GM12878 (cell line): Measurements from ENCODE around the gene GPR173. TPM values are rescaled to one million over a fixed set of nuclear protein-coding genes. Genes with fewer than 3 reads are reported as not detected.

Experiments used
- ATAC-seq: fragments of 200-7000 bp; cut with Tn5 transposase; 3 replicates; pipeline ENCODE4 v1.9.1; 2020; ENCODE audit warnings: mild to moderate bottlenecking, moderate library complexity
- BruUV-seq: library from RNA; stranded (reverse); fragments of 400-500 nt; replicated peaks from 2 replicates; lab custom pipeline; 2021; lab: Mats Ljungman, UMichigan
- CTCF ChIA-PET: fragments of 300-600 bp; sonication (Branson Sonifier 250); formaldehyde crosslinking; extraction: SDS; loops from one replicate; lab custom pipeline; 2021; ENCODE audit warnings: inconsistent platforms; lab: Yijun Ruan, JAX
- POLR2A ChIA-PET: fragments of 350-600 bp; formaldehyde crosslinking; extraction: SDS; loops from one replicate; lab custom pipeline; 2021; ENCODE audit warnings: inconsistent platforms; lab: Charles Lee
- RAD21 ChIA-PET: fragments of 300-600 bp; sonication (Branson Sonifier 250); formaldehyde crosslinking; loops from one replicate; lab custom pipeline; 2023; ENCODE audit warnings: antibody characterized with exemption; ENCODE audit not compliant: unreplicated experiment; lab: Charles Lee
- SMC1A ChIA-PET: fragments of 300-600 bp; sonication (Branson Sonifier 250); formaldehyde crosslinking; loops from one replicate; lab custom pipeline; 2023; ENCODE audit not compliant: unreplicated experiment, uncharacterized antibody; lab: Charles Lee
- DNase-seq: peaks from one replicate; pipeline ENCODE4 v3.0.0-alpha.2; 2011; ENCODE audit warnings: low read depth, low spot score
- FAIRE-seq: peaks from 3 replicates; lab custom pipeline; 2011; peaks lifted over from hg19 to GRCh38; lab: Jason Lieb, UNC
- H2AFZ ChIP-seq: 2 replicates; pipeline ENCODE4 v1.6.0; 2011; ENCODE audit warnings: low read depth, low read length, control low read depth; ENCODE audit not compliant: control insufficient read depth
- H3K27ac ChIP-seq: 2 replicates; pipeline ENCODE4 v1.5.1; 2011; ENCODE audit warnings: control low read depth; ENCODE audit not compliant: control insufficient read depth, insufficient read depth
- H3K27me3 ChIP-seq, 2 experiments: replicated peaks in 1 of 2; 2 replicates each; pipeline versions ENCODE4 v1.6.0 to v1.6.1; 2011; ENCODE audit warnings: low read length in 1 of 2; ENCODE audit not compliant: control insufficient read depth in 2 of 2, insufficient read depth in 2 of 2
- H3K36me3 ChIP-seq, 2 experiments: 2 replicates each; pipeline ENCODE4 v1.5.1; 2011; ENCODE audit warnings: low read length in 1 of 2; ENCODE audit not compliant: control insufficient read depth in 2 of 2, insufficient read depth in 2 of 2
- H3K4me1 ChIP-seq: 2 replicates; pipeline ENCODE4 v1.6.1; 2011; ENCODE audit warnings: mild to moderate bottlenecking, low read length, moderate library complexity, mixed read lengths; ENCODE audit not compliant: control insufficient read depth, insufficient read depth
- H3K4me2 ChIP-seq: 2 replicates; pipeline ENCODE4 v1.6.0; 2011; ENCODE audit warnings: control low read depth; ENCODE audit not compliant: control insufficient read depth, insufficient read depth
- H3K4me3 ChIP-seq: fragments of 200-600 bp; sonication (generic); 2 replicates; pipeline ENCODE4 v1.5.1; 2016
- H3K79me2 ChIP-seq: 2 replicates; pipeline ENCODE4 v1.6.0; 2011; ENCODE audit warnings: low read length; ENCODE audit not compliant: control insufficient read depth, insufficient read depth
- H3K9ac ChIP-seq: 2 replicates; pipeline ENCODE4 v1.8.0; 2011; ENCODE audit warnings: low read length, control low read depth, mixed read lengths; ENCODE audit not compliant: control insufficient read depth, insufficient read depth
- H3K9me3 ChIP-seq: replicated peaks from 3 replicates; pipeline ENCODE4 v1.5.1; 2011; ENCODE audit warnings: mild to moderate bottlenecking, low read length; ENCODE audit not compliant: control insufficient read depth, insufficient read depth
- H4K20me1 ChIP-seq: 2 replicates; pipeline ENCODE4 v1.6.0; 2011; ENCODE audit not compliant: control insufficient read depth, insufficient read depth
- GABPA ChIP-seq: IDR thresholded peaks from 2 replicates; pipeline ENCODE4 v1.6.1; 2014; ENCODE audit warnings: antibody characterized with exemption, low read depth, mild to moderate bottlenecking, inconsistent platforms
- HDAC2 ChIP-seq: fragments of 200-600 bp; sonication (generic); IDR thresholded peaks from 2 replicates; pipeline ENCODE4 v1.6.1; 2017
- KLF5 ChIP-seq: fragments of 450-650 bp; IDR thresholded peaks from 2 replicates; pipeline ENCODE4 v1.6.1; 2014; ENCODE audit warnings: mild to moderate bottlenecking; ENCODE audit not compliant: partially characterized antibody
- NKRF ChIP-seq: fragments of 450-650 bp; conservative IDR thresholded peaks from 2 replicates; pipeline ENCODE4 v1.6.1; 2017; ENCODE audit warnings: mild to moderate bottlenecking, moderate library complexity
- NR2C2 ChIP-seq: IDR thresholded peaks from 2 replicates; pipeline ENCODE4 v1.6.1; 2011; ENCODE audit warnings: borderline replicate concordance, low read depth; ENCODE audit not compliant: control insufficient read depth, insufficient read length
- PAX8 ChIP-seq: fragments of 450-650 bp; IDR thresholded peaks from 2 replicates; pipeline ENCODE4 v1.6.1; 2017; ENCODE audit warnings: mild to moderate bottlenecking, moderate library complexity
- POLR2A ChIP-seq: IDR thresholded peaks from 2 replicates; pipeline ENCODE4 v1.6.1; 2011; ENCODE audit warnings: low read depth, mild to moderate bottlenecking, low read length
- SIX5 ChIP-seq: IDR thresholded peaks from 2 replicates; pipeline ENCODE4 v1.6.1; 2011; ENCODE audit warnings: mild to moderate bottlenecking, low read depth, low read length, moderate library complexity; ENCODE audit not compliant: severe bottlenecking
- SMC3 ChIP-seq: IDR thresholded peaks from 2 replicates; pipeline ENCODE4 v1.6.1; 2011; ENCODE audit warnings: low read length, improper control_type of control experiment, borderline replicate concordance
- SRF ChIP-seq, 2 experiments: IDR thresholded peaks; 2 replicates each; pipeline ENCODE4 v1.6.1; 2011; ENCODE audit warnings: low read depth in 2 of 2, low read length in 2 of 2, mild to moderate bottlenecking in 1 of 2, moderate library complexity in 1 of 2
- ZBTB11 ChIP-seq: fragments of 450-650 bp; formaldehyde crosslinking; IDR thresholded peaks from 2 replicates; pipeline ENCODE4 v1.5.0; 2022; ENCODE audit warnings: mild to moderate bottlenecking, missing genetic modification characterization
- ZNF24 ChIP-seq: fragments of 450-650 bp; IDR thresholded peaks from 2 replicates; pipeline ENCODE4 v1.6.1; 2017; ENCODE audit warnings: antibody characterized with exemption, mild to moderate bottlenecking
- ZNF622 ChIP-seq: fragments of 450-650 bp; IDR thresholded peaks from 2 replicates; pipeline ENCODE4 v1.6.1; 2017; ENCODE audit warnings: mild to moderate bottlenecking, inconsistent platforms
- WGBS: methylation state at CpG from one replicate; pipeline ENCODE4 v1.1.6; 2016; ENCODE audit warnings: low lambda C conversion rate; ENCODE audit not compliant: insufficient replicate concordance, insufficient coverage; ENCODE audit errors: missing lambda C conversion rate; 5-methylcytosine and 5-hydroxymethylcytosine counted together
- in situ Hi-C: fragments of 300-500 bp; cut with MboI; formaldehyde crosslinking; loops from 9 replicates; pipeline ENCODE4 v1.14.3; 2018; ENCODE audit warnings: mixed read lengths
- intact Hi-C: fragments of 100-400 bp; cut with micrococcal nuclease; formaldehyde crosslinking; loops from one replicate; pipeline ENCODE4 v1.14.2; 2022; ENCODE audit not compliant: unreplicated experiment
- polyA plus RNA-seq, 11 experiments: library from polyadenylated mRNA; depleted of rRNA in 4 of 11; unstranded in 6 of 11; stranded (reverse) in 5 of 11; fragments of >200 nt; fragmentation: Nextera tagmentation in 4 of 11; fragmentation: Illumina TruSeq in 1 of 11; extraction: Ambion mirVana in 4 of 11; extraction: Trizol in 1 of 11; gene quantifications; 1 replicate in 1 of 11; 2 replicates in 10 of 11; pipeline versions ENCODE4 v1.2.1 to v1.2.3, GENCODE V29; 2011 to 2016; ENCODE audit warnings: inconsistent platforms in 2 of 11, missing spikeins in 2 of 11, low read depth in 1 of 11
- total RNA-seq, 4 experiments: library from RNA; depleted of rRNA in 3 of 4; stranded (reverse); fragments of >200 nt in 3 of 4; fragmentation: Illumina TruSeq in 1 of 4; extraction: Trizol in 1 of 4; gene quantifications; 2 replicates each; pipeline versions ENCODE4 v1.2.1 to v1.2.3, GENCODE V29; 2013 to 2021

GPR173 gene
- total and polyA plus RNA-seq, 10 of the 15 experiments (the other 5 are each of a cell fraction or from before 2014, with no cell fraction given): 0.04 to 0.24 (median 0.12) TPM; not detected in 4

GRCh38 chrX:53013291-53013690, 35.3 kb upstream of the GPR173 start:
- H3K4me3 ChIP-seq: no peak overlapping the region
- POLR2A ChIA-PET: no interaction called here

More at GRCh38 chrX:53013291-53013690, 35.3 kb upstream of the GPR173 start:
- Histone ChIP-seq H3K27me3 (no peaks in the 10 kb centered on the region), H3K36me3 (no peaks in the 10 kb centered on the region), H3K9ac (no peak overlapping the region), H3K27ac (no peak overlapping the region), H3K4me1 (no peaks in the 10 kb centered on the region), H2AFZ (no peak overlapping the region), H3K9me3 (peaks cover 2% of the 10 kb centered on the region; the same call in 1 of the 3 replicates), H3K4me2 (no peak overlapping the region), H4K20me1 (no peaks in the 10 kb centered on the region), H3K79me2 (no peaks in the 10 kb centered on the region)
- BruUV-seq: no TSS peak
- no peak for ATAC-seq
- intact Hi-C loops (no loop called here), in situ Hi-C loops (no loop called here)
- WGBS: 6% methylated on average over 1 of the region's 1 CpG
- RAD21 ChIA-PET: no interaction called here
- CTCF ChIA-PET: no interaction called here
- FAIRE-seq: no peak
- TF ChIP-seq SRF (IDR thresholded peaks at IDR 0.05; ENCODE audit: low read depth in 2 of 2, low read length in 2 of 2): no peak
- TF ChIP-seq KLF5: no peak
- no peak for TF ChIP-seq NR2C2
- no peak for TF ChIP-seq ZNF24
- no peak for TF ChIP-seq GABPA
- no peak for TF ChIP-seq HDAC2
- no peak for TF ChIP-seq POLR2A
- TF ChIP-seq SIX5: no peak
- no peak for TF ChIP-seq ZNF622
- TF ChIP-seq PAX8: no peak
- no peak for TF ChIP-seq SMC3
- TF ChIP-seq NKRF: no peak
- no peak for TF ChIP-seq ZBTB11 (CRISPR knock-in tag)
- no peak for DNase-seq
- SMC1A ChIA-PET: no interaction called here
